GM19035 (cell line): Measurements from ENCODE around the gene ROBO1.

Source experiments
- ATAC-seq: cut with Tn5 transposase; IDR thresholded peaks from one replicate; pipeline ENCODE4 v1.9.1; 2021; ENCODE audit not compliant: unreplicated experiment

The ROBO1 gene

DNA sequence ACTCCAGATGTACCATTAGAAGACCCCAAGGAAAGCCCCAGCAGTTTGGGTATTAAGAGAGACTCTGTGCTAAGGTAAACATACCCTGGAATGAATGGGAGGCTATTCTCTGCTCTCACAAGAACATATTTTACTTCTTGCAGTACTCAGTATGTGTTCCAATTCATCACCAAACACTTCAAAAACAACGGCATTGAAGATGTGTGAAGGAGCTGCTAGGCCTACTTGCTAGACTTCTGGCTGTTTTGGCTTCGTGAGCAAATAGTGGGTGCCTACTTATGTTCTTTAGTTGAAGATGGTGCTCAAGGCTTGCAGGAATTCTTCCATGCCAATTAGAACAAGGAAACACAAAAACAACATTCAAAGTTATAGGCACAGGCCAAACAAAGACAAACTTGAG lies 514.5 kb downstream of the ROBO1 start:
- ATAC-seq: no peak

GRCh38 chr3:79250746-79251145 lies 517.1 kb downstream of the ROBO1 start:
- no peak for ATAC-seq

- no peak for ATAC-seq
These were observed 518.1 kb downstream of the ROBO1 start for GRCh38 chr3:79249701-79250100.

DNA sequence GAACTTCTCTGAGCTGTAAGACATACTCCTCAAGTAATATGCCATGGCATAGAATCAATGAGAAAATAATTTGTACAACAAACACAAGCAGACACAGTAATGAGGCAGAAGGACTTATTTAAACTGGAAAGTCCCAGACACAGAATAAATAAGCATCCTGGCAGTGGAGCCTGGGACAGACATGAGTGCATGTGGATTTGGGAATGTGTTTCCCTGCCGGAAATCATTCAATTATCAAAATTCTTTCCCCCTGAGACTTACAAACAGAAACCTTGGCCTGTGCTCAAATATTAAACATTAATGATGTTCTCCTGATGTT lies 520.1 kb downstream of the ROBO1 start:
- no peak for ATAC-seq

- no peak for ATAC-seq
These were observed 520.7 kb downstream of the ROBO1 start for GRCh38 chr3:79246875-79247724.

DNA sequence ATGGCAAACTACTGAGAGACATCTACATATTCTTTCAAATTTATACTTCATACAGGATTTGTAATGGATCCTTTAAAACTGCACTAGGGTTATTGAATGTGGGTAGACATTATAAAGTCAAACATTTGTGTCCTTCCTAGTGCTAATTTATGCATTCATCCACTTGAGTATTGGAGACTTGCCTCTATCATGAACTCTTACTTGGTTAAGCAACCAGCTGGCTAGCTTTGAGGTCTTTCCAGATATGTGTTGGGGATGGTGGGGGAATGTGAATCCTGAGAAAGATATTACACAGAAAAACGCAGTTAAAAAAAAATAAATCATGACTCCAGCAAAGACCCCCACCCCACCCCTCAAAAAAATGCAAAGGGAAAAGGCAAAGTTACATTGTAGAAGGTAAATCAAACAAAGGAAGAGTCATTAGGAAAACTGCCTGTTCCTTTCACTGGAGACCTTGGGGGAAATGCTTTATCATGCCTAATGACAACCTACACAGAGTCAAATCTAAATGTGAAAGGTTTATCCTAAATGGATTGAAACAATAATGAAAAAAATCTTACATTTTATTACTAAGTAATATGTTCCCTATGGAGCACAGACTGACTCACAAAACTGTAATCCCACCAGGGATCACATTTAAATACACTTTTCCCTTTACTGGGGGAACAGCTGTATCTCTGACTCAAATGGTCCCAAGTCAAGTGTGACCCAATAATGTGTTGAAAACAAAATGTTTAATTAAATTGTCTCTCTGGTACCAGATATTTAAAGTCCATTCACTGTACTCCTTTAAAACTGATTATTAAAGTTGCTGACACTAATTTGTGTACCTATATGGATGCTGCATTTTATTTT lies 522.3 kb downstream of the ROBO1 start:
- ATAC-seq: no peak

GRCh38 chr3:79236496-79236895 lies 531.3 kb downstream of the ROBO1 start:
- ATAC-seq: no peak

DNA sequence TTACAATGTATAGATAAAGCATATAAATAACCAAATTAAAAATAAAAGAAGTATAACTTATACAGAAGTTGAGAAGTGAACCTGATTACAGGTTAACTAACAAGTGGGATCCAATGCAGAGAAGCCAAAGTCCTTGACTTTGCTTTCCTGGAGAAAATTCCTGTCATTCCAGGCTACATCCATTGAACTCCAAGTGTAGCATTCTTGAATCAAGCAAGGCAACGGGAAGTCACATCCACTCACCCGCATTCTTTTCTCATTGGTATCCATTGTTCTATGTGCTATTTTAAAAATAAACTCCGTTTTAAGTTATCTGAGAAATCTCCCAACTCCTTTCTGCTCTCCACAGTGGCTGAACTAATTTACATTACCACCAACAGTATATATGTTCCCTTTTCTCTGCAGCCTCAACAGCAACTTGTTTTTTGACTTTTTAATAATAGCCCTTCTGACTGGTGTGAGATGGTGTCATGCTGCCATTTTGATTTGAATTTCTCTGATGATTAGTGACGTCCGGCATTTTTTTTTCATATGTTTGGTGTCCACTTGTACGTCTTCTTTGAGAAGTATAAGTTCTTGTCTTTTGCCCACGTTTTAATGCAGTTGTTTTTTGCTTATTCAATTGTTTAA lies 534.3 kb downstream of the ROBO1 start:
- no peak for ATAC-seq

GRCh38 chr3:79230266-79230665 lies 537.5 kb downstream of the ROBO1 start:
- no peak for ATAC-seq

DNA sequence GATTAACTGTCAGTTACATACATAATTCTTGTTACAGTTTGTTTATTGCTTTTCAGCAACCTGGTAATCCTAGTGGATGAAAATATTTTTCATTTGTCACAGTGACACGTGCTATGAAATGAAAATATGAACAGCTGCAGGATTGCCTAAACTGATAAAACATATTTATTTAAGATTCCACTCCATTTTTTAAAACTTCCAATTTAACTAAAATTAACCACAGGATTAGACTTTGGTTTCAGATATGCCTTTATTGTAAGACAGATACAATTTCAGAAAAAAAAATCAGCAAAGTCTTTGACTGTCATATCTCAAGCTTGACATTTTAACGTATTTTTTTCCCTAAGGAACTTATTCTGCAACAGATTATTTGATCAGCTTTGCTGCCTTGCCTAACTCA lies 550.7 kb downstream of the ROBO1 start:
- ATAC-seq: no peak

DNA sequence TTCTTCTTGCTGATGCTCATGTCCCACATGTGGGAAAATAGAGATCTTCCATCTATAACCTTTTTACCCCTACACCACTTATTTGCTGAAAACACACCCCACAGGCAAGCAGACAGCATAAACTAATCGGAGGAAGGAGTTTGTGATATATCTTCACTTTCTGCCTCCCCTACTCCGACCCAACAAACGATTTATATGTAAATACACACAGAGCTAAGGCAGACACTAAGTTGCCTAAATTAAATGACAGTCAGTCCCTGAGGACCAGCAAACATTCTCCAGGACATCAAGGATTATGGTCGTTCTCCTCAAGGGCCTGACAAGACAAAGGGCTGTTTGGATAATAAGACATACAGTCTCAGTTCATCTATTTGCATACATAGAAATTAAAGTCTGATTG lies 552.5 kb downstream of the ROBO1 start:
- ATAC-seq: no peak

DNA sequence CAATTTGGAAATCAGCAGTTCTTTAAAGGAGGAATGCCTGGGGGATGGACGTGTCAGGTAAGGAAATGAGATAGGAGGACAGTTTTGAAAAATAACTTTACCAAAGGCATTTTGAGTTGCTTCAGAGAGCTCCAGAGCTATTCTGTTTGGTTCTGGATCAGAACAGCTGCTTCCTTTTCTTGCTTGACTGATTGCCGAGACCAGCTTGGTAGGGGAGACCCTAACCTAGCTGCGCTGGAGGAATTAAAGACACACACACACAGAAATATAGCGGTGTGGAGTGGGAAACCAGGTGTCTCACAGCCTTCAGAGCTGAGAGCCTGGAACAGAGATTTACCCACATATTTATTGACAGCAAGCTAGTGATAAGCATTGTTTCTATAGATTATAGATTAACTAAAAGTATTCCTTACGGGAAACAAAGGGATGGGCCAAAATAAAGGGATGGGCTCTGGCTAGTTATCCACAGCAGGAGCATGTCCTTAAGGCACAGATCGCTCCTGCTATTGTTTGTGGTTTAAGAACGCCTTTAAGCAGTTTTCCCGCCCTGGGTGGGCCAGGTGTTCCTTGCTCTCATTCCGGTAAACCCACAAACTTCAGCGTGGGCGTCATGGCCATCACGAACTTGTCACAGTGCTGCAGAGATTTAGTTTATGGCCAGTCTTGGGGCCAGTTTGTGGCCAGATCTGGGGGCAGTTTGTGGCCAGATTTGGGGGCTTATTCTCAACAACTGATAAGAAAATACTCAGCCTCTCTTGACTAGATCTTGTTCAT lies 556.0 kb downstream of the ROBO1 start:
- ATAC-seq: no peak

GRCh38 chr3:79204351-79204750 lies 563.4 kb downstream of the ROBO1 start:
- ATAC-seq: no peak

DNA sequence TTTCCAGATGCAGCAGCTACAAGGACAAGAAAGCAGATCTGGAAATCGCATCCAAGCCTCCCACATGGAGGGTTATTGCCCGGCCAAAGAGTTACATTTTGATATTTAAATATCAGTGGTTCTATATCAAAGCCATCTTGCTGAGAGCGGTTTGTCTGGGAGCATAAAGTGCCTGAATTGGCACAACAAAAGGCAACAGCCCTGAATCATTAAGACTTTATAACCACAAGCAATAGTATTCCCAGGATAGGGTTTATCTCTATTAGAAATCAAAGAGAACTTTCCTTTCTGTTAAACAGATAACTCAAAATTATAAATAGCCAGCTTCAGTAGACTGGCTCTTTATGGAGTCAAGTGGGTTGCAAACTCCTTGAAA lies 564.7 kb downstream of the ROBO1 start:
- ATAC-seq: no peak

DNA sequence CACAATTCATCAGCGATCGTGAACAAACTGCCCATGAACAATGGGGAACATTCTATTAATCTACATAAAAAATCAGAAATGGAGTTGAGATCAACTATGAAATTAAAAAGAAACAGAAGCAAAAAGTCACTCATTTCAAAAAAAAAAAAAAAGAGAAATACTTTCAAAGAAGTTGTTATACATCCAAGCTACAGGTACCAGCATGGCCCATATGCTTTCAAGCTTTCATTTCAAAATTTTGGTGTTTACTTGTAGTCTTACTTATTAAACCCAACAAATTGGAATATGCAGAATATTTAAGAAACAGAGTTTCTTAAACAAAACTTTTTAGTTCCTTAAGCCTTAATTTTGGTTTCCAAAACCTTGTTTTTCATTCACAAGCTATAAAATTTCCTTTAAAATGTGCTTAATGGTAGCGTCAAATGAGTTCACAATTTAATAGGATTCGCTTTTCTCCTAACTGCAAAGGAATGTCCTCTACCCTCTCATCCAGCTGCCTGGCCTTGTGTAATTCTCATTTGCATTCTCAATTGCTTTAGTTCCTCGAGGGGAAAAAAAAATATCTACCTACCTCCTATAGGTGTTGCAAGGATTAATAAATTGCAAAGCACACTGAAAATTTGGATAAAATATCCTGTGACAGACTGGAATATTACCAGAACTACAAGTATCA lies 565.2 kb downstream of the ROBO1 start:
- no peak for ATAC-seq

- ATAC-seq: no peak
These were observed 567.3 kb downstream of the ROBO1 start for GRCh38 chr3:79200456-79200855.

DNA sequence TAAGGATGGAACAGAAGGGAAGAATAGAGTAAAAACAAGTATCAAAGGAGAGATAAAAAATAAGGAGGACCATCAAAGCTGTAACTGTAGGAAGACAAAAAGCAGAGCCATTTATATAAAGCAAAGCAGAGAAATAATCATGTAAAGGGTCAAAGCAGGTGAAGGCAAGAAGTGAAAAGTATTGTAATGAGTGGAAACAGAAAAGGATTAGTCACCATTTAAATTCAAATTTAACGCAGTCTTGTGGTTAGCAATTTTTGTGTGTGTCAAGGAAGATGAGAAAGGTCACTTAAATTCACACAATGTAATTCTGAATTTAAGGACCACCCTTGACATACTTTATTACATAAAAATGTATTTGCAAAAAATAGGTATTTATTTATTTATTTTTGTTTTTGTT lies 567.8 kb downstream of the ROBO1 start:
- no peak for ATAC-seq

DNA sequence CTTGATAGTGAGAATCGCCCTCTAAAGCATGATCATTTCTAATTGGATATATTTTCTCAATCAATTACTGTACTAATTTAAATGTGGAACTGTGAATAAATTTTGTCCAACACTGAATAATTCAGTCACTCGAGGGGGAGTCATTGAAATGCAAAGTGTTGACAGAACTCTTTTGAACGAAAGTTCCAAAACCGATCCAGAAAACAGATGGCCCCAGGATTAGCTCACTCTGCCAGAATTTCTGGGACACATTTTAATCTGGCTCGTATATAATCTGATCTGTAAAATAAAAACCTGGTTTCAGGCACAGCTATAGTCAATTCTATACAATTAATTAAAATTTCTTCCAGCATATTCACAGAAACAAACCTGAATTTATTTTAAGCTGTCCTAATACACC lies 580.4 kb downstream of the ROBO1 start:
- no peak for ATAC-seq

DNA sequence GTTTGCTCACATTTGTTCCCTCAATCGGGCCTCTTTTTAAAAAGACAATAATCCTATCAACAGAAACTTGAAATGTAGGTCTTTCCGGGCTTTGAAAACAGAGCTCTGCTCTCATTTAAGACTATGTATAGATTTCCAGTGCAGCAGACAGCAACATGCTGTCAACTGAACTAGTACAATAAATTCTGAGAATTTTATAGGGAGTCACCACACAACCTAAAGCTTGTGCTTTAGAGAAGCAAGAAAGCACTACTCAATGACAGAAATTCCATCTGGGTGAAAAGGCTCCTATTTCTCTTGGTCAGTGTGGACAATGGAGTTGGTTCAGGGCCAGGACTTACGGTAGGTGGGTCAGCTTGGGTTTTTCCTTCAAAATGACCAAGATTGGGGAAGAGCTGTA lies 583.5 kb downstream of the ROBO1 start:
- no peak for ATAC-seq

DNA sequence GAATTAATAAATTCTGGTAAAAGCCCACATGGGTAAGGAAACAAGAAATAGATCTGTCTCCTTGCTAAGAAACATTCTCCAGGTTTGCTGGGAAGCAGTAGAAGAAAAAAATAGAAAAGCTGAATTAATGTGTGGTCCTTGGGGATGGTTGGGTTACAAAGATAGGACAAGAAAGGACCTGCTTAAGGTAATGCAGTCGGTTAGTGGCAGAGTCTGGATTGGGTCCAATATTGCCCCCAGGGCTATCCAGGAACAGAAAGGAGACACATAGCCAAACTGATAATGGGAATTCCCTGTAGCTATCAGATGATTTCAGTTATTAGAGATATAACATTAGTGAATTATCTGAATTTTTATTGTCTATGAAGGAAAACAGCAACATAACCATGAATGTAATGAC lies 584.3 kb downstream of the ROBO1 start:
- ATAC-seq: no peak
